DMS79 (cell line): ENCODE measurements around the gene PSME3.

Experiments used
- DNase-seq: peaks from one replicate; lab custom pipeline; 2025; lab: John Stamatoyannopoulos, UW

Gene PSME3

GRCh38 chr17:42817866-42818265 is 15.3 kb upstream of the PSME3 start:
- no peak for DNase-seq

GRCh38 chr17:42818379-42818778 is 14.8 kb upstream of the PSME3 start:
- DNase-seq = no peak

GRCh38 chr17:42819939-42820535 is 13.2 kb upstream of the PSME3 start:
- DNase-seq = no peak

- no peak for DNase-seq
These were observed 12.0 kb upstream of the PSME3 start for GRCh38 chr17:42821176-42821575.

GRCh38 chr17:42827472-42827871 is 5.7 kb upstream of the PSME3 start:
- DNase-seq = no peak

GRCh38 chr17:42830971-42831370 is 2.2 kb upstream of the PSME3 start:
- no peak for DNase-seq

GRCh38 chr17:42832213-42832933 is 824 bp upstream of the PSME3 start:
- no peak for DNase-seq

GRCh38 chr17:42833767-42834422 is 698 bp downstream of the PSME3 start:
- DNase-seq = no peak

- DNase-seq = no peak
These were observed 2.5 kb downstream of the PSME3 start for GRCh38 chr17:42835732-42836131.

GRCh38 chr17:42841975-42842685 is 8.9 kb downstream of the PSME3 start:
- DNase-seq = no peak

GRCh38 chr17:42843358-42843934 is 10.2 kb downstream of the PSME3 start:
- DNase-seq = no peak

- DNase-seq = no peak
These were observed 11.1 kb downstream of the PSME3 start, which contains the start of gene AOC2 for GRCh38 chr17:42844271-42844670. Gene AOC2, plus strand, starts transcription at chr17:42844580. Its CDS starts 47 bp downstream, at chr17:42844627.

GRCh38 chr17:42844761-42845555 is 11.8 kb downstream of the PSME3 start:
- DNase-seq = no peak

GRCh38 chr17:42845556-42845917 is 12.3 kb downstream of the PSME3 start:
- no peak for DNase-seq

GRCh38 chr17:42845918-42846593 is 12.9 kb downstream of the PSME3 start:
- DNase-seq = no peak

- DNase-seq = no peak
These were observed 13.5 kb downstream of the PSME3 start for GRCh38 chr17:42846594-42847280.

GRCh38 chr17:42848093-42848492 is 14.9 kb downstream of the PSME3 start:
- DNase-seq = no peak

- no peak for DNase-seq
These were observed 15.8 kb downstream of the PSME3 start for GRCh38 chr17:42849031-42849430.

GRCh38 chr17:42849451-42850181 is 16.4 kb downstream of the PSME3 start:
- DNase-seq = no peak

GRCh38 chr17:42850954-42851353 is 17.8 kb downstream of the PSME3 start, which contains the start of gene AOC3:
Gene AOC3, plus strand, starts transcription at chr17:42851199. Its CDS starts 145 bp downstream, at chr17:42851344.
- DNase-seq = no peak
